Panc1 (cell line): Measurements from ENCODE around the gene MED25. TPM values are rescaled to one million over a fixed set of nuclear protein-coding genes. Genes with fewer than 3 reads are reported as not detected.
A peak's percentile ranks its signal among the peaks of the same experiment; 100 is the strongest.

Experiments
- ATAC-seq: fragments of 200-7000 bp; cut with Tn5 transposase; 2 replicates; pipeline ENCODE4 v1.9.1; 2020; ENCODE audit warnings: mild to moderate bottlenecking, moderate library complexity
- BruUV-seq: library from RNA; stranded (reverse); fragments of 400-500 nt; replicated peaks from 2 replicates; lab custom pipeline; 2021; lab: Mats Ljungman, UMichigan
- CTCF ChIA-PET: fragments of 300-600 bp; sonication (Branson Sonifier 250); formaldehyde crosslinking; loops from one replicate; lab custom pipeline; 2022; ENCODE audit warnings: antibody characterized with exemption; lab: Charles Lee
- POLR2A ChIA-PET: fragments of 300-600 bp; sonication (Branson Sonifier 250); formaldehyde crosslinking; loops from one replicate; lab custom pipeline; 2022; ENCODE audit warnings: antibody characterized with exemption; lab: Charles Lee
- DNase-seq: peaks from one replicate; pipeline ENCODE4 v3.0.0-alpha.2; 2010; ENCODE audit warnings: low read depth, low spot score
- H3K27ac ChIP-seq: 2 replicates; pipeline ENCODE4 v1.5.1; 2011; ENCODE audit warnings: mild to moderate bottlenecking, low read length, inconsistent platforms
- H3K27me3 ChIP-seq: fragments of 200-500 bp; sonication (Bioruptor generic); 2 replicates; pipeline ENCODE4 v1.6.0; 2014; ENCODE audit warnings: low read length, inconsistent platforms; ENCODE audit not compliant: control insufficient read depth, insufficient read depth
- H3K36me3 ChIP-seq: fragments of 200-500 bp; sonication (Bioruptor generic); 2 replicates; pipeline ENCODE4 v1.5.1; 2014; ENCODE audit warnings: inconsistent platforms, mild to moderate bottlenecking, low read length, moderate library complexity; ENCODE audit not compliant: control insufficient read depth, insufficient read depth
- H3K4me1 ChIP-seq: 2 replicates; pipeline ENCODE4 v1.5.1; 2011; ENCODE audit warnings: inconsistent platforms, mild to moderate bottlenecking, low read length, moderate library complexity; ENCODE audit not compliant: control insufficient read depth, insufficient read depth
- H3K4me3 ChIP-seq, 2 experiments: 2 replicates each; pipeline ENCODE4 v1.5.1; 2011 to 2012; ENCODE audit warnings: low read depth in 2 of 2, low read length in 2 of 2, mild to moderate bottlenecking in 2 of 2, inconsistent platforms in 1 of 2, moderate library complexity in 1 of 2
- H3K9me3 ChIP-seq: fragments of 200-500 bp; sonication (Bioruptor generic); 2 replicates; pipeline ENCODE4 v1.5.1; 2014; ENCODE audit warnings: low read depth, mild to moderate bottlenecking, inconsistent platforms, low read length, moderate library complexity; ENCODE audit not compliant: control insufficient read depth, insufficient read depth
- CTCF ChIP-seq: fragments of 450-650 bp; IDR thresholded peaks from 2 replicates; pipeline ENCODE4 v1.5.1; 2017; ENCODE audit warnings: mild to moderate bottlenecking
- POLR2AphosphoS5 ChIP-seq: IDR thresholded peaks from 2 replicates; pipeline ENCODE4 v1.6.1; 2012; ENCODE audit warnings: mild to moderate bottlenecking, low read depth, low read length, moderate library complexity
- REST ChIP-seq, 2 experiments: IDR thresholded peaks; 2 replicates each; pipeline ENCODE4 v1.6.1; 2011 to 2012; ENCODE audit warnings: low read depth in 2 of 2, control low read depth in 1 of 2, low read length in 1 of 2, mild to moderate bottlenecking in 1 of 2, moderate library complexity in 1 of 2; ENCODE audit not compliant: insufficient read depth in 1 of 2
- SIN3A ChIP-seq: IDR thresholded peaks from 2 replicates; pipeline ENCODE4 v1.6.1; 2012; ENCODE audit warnings: low read depth, mild to moderate bottlenecking, low read length, moderate library complexity, borderline replicate concordance; ENCODE audit not compliant: insufficient read depth
- TCF7L2 ChIP-seq: IDR thresholded peaks from 2 replicates; pipeline ENCODE4 v1.6.1; 2011; ENCODE audit warnings: mild to moderate bottlenecking, low read depth, low read length, inconsistent platforms
- in situ Hi-C: cut with HindIII; loops from 2 replicates; pipeline ENCODE4 v1.10.0; 2016; ENCODE audit warnings: low sequenced_read_pairs, low pct_unique_long_range_greater_than_20kb
- intact Hi-C: fragments of 100-400 bp; cut with micrococcal nuclease; formaldehyde crosslinking; loops from one replicate; pipeline ENCODE4 v1.10.0; 2022; ENCODE audit not compliant: unreplicated experiment
- total RNA-seq: library from RNA; stranded (reverse); gene quantifications from one replicate; pipeline ENCODE4 v1.2.1, GENCODE V29; 2021; ENCODE audit not compliant: unreplicated experiment

Gene MED25
- total RNA-seq, 1 experiment from 2014 or later, result 52.4 TPM

- intact Hi-C loops, result no loop called here
- ATAC-seq (no peak), DNase-seq (no peak)
- CTCF ChIA-PET, result no interaction called here
- POLR2A ChIA-PET, result no interaction called here
- Histone ChIP-seq H3K36me3 (no peaks in the 10 kb centered on the region), H3K9me3 (no peaks in the 10 kb centered on the region), H3K4me1 (no peaks in the 10 kb centered on the region), H3K4me3 (no peak overlapping the region), H3K27me3 (no peaks in the 10 kb centered on the region), H3K27ac (no peak overlapping the region)
- in situ Hi-C loops, result no loop called here
- TF ChIP-seq TCF7L2, result no peak
- BruUV-seq, result no TSS peak
Observed at GRCh38 chr19:49800771-49801170, 17.3 kb upstream of the MED25 start.

- DNase-seq (no peak), ATAC-seq (no peak)
- in situ Hi-C loops, result no loop called here
- H3K27ac ChIP-seq, result no peak overlapping the region
- intact Hi-C loops, result no loop called here
- no peaks in the 10 kb centered on the region for H3K27me3 ChIP-seq
- ChIA-PET POLR2A (no interaction called here), CTCF (no interaction called here)
- H3K4me3 ChIP-seq, result no peak overlapping the region
- no TSS peak for BruUV-seq
- no peaks in the 10 kb centered on the region for H3K4me1 ChIP-seq
- H3K9me3 ChIP-seq, result no peaks in the 10 kb centered on the region
- no peaks in the 10 kb centered on the region for H3K36me3 ChIP-seq
- no peak for TF ChIP-seq SIN3A
- no peak for TF ChIP-seq CTCF
- no peak for TF ChIP-seq TCF7L2
- TF ChIP-seq REST (IDR thresholded peaks at IDR 0.05; ENCODE audit: insufficient read depth in 1 of 2, low read depth in 2 of 2, low read length in 1 of 2), result no peak
- TF ChIP-seq POLR2AphosphoS5, result no peak
Observed at GRCh38 chr19:49801401-49801888, 16.6 kb upstream of the MED25 start.

- Histone ChIP-seq H3K27ac (no peak overlapping the region), H3K9me3 (no peaks in the 10 kb centered on the region), H3K4me1 (no peaks in the 10 kb centered on the region), H3K36me3 (no peaks in the 10 kb centered on the region), H3K27me3 (no peaks in the 10 kb centered on the region), H3K4me3 (no peak overlapping the region)
- no peak for TF ChIP-seq REST (IDR thresholded peaks at IDR 0.05; ENCODE audit: insufficient read depth in 1 of 2, low read depth in 2 of 2, low read length in 1 of 2)
- TF ChIP-seq SIN3A, result no peak
- no peak for TF ChIP-seq POLR2AphosphoS5
- TF ChIP-seq TCF7L2, result no peak
- no peak for TF ChIP-seq CTCF
- BruUV-seq, result no TSS peak
- POLR2A ChIA-PET, result no interaction called here
- ATAC-seq (0 out of 2 replicates have a peak, but pooled peaks have one; percentile 23), DNase-seq (no peak)
- intact Hi-C loops, result no loop called here
- in situ Hi-C loops, result no loop called here
- CTCF ChIA-PET, result no interaction called here
Observed at GRCh38 chr19:49801966-49802661, 16.0 kb upstream of the MED25 start.
